ENCODE measurements around the gene GTPBP1.

DNA sequence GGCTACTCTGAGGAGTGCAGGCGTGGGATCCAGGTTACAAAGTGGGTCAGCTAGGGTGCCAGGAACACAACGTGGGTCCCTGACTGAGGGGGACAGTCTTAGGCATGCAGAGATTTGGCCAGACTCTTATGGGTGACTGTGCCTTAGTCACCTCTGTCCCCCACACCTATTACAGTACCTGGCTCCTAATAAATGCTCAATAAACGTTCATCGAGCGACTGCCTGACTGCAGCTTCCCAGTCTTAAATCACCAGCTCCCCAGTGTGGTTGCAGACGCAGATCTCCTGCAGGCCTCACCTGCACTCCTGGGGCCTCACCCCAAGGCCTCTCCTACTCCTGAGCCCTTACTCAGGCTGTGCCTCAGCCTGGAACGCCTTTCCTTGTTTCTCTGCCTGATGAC is 53.3 kb downstream of the GTPBP1 start:
- TF ChIP-seq CTCF (IDR thresholded peaks at IDR 0.05; ENCODE audit: extremely low read depth in 1 of 2, insufficient read depth in 1 of 2, low read depth in 1 of 2, low read length in 2 of 2) (no peak), EZH2 (IDR thresholded peaks at IDR 0.05; ENCODE audit: borderline replicate concordance, low read depth, low read length, severe bottlenecking) (no peak), MAX (IDR thresholded peaks at IDR 0.05; ENCODE audit: insufficient read depth, insufficient read length) (no peak)
